Duodenal mucosa (tissue), 2 donors: ENCODE data around the gene FLYWCH1.

Experiments used
- H3K27ac ChIP-seq: one replicate; pipeline ENCODE4 v1.7.0; 2013; ENCODE audit warnings: low read depth, low read length
- H3K27me3 ChIP-seq, 2 donors: one replicate each; pipeline ENCODE4 v1.7.0; 2013; ENCODE audit warnings: low read length in 2 of 2, control low read depth in 1 of 2; ENCODE audit not compliant: insufficient read depth in 2 of 2, control insufficient read depth in 1 of 2
- H3K36me3 ChIP-seq, 2 donors: one replicate each; pipeline ENCODE4 v1.7.0; 2013; ENCODE audit warnings: low read length in 2 of 2, control low read depth in 1 of 2; ENCODE audit not compliant: insufficient read depth in 2 of 2, control insufficient read depth in 1 of 2
- H3K4me1 ChIP-seq, 2 donors: one replicate each; pipeline ENCODE4 v1.7.0; 2013; ENCODE audit warnings: low read length in 2 of 2, control low read depth in 1 of 2; ENCODE audit not compliant: insufficient read depth in 2 of 2, control insufficient read depth in 1 of 2
- H3K4me3 ChIP-seq, 2 donors: one replicate each; pipeline ENCODE4 v1.7.0; 2013; ENCODE audit warnings: low read length in 2 of 2, low read depth in 1 of 2
- H3K9ac ChIP-seq, 2 donors: one replicate each; pipeline ENCODE4 v1.7.0; 2013; ENCODE audit warnings: low read length in 2 of 2, low read depth in 1 of 2
- H3K9me3 ChIP-seq, 2 donors: one replicate each; pipeline ENCODE4 v1.7.0; 2013; ENCODE audit warnings: low read length in 2 of 2, control low read depth in 1 of 2; ENCODE audit not compliant: control insufficient read depth in 1 of 2

Gene FLYWCH1

GRCh38 chr16:2963074-2963722 lies 51.5 kb downstream of the FLYWCH1 start:
- H3K9ac ChIP-seq: no peak overlapping the region
- no peak overlapping the region for H3K27ac ChIP-seq
- peak overlapping the region; percentile 32 to 35 for H3K4me3 ChIP-seq
- H3K4me1 ChIP-seq: peaks cover 2 to 25% of the 10 kb centered on the region in 2 donors
- no peaks in the 10 kb centered on the region for H3K9me3 ChIP-seq
- H3K27me3 ChIP-seq: peaks cover 44 to 62% of the 10 kb centered on the region in 2 donors
- no peaks in the 10 kb centered on the region for H3K36me3 ChIP-seq

- Histone ChIP-seq H3K9me3 (no peaks in the 10 kb centered on the region), H3K27ac (no peak within 1 kb of the TSS), H3K36me3 (no peaks in the 10 kb centered on the region), H3K4me1 (peaks cover 9 to 32% of the 10 kb centered on the region in 2 donors), H3K27me3 (peaks cover 46 to 65% of the 10 kb centered on the region in 2 donors), H3K4me3 (peak within 1 kb of the TSS; percentile 35 to 50), H3K9ac (no peak within 1 kb of the TSS)
Measured at GRCh38 chr16:2963723-2964474, 52.2 kb downstream of the FLYWCH1 start, which contains the start of gene KREMEN2. Gene KREMEN2 (plus strand): TSS chr16:2964275. CDS start chr16:2964521, 246 bp downstream.

GRCh38 chr16:2964475-2965336 lies 53.0 kb downstream of the FLYWCH1 start:
- peaks cover 46 to 60% of the 10 kb centered on the region in 2 donors for H3K27me3 ChIP-seq
- H3K27ac ChIP-seq: no peak overlapping the region

GRCh38 chr16:2966043-2966807 lies 54.5 kb downstream of the FLYWCH1 start:
- peaks cover 13 to 41% of the 10 kb centered on the region in 2 donors for H3K4me1 ChIP-seq

More at GRCh38 chr16:2964475-2965336, 53.0 kb downstream of the FLYWCH1 start:
- Histone ChIP-seq H3K4me3 (peak overlapping the region in 1 of 2 donors; percentile 50), H3K36me3 (no peaks in the 10 kb centered on the region), H3K9me3 (no peaks in the 10 kb centered on the region), H3K9ac (no peak overlapping the region), H3K4me1 (peaks cover 9 to 33% of the 10 kb centered on the region in 2 donors)

GRCh38 chr16:2966808-2967191 lies 55.1 kb downstream of the FLYWCH1 start:
- H3K36me3 ChIP-seq: peaks cover 0 to under 1% of the 10 kb centered on the region in 2 donors
- H3K9me3 ChIP-seq: no peaks in the 10 kb centered on the region
- peaks cover 13 to 41% of the 10 kb centered on the region in 2 donors for H3K4me1 ChIP-seq
- H3K4me3 ChIP-seq: peak overlapping the region in 1 of 2 donors; percentile 21
- H3K9ac ChIP-seq: no peak overlapping the region
- peaks cover 45 to 55% of the 10 kb centered on the region in 2 donors for H3K27me3 ChIP-seq
- H3K27ac ChIP-seq: no peak overlapping the region

More at GRCh38 chr16:2966043-2966807, 54.5 kb downstream of the FLYWCH1 start:
- H3K4me3 ChIP-seq: no peak overlapping the region
- no peaks in the 10 kb centered on the region for H3K9me3 ChIP-seq
- no peak overlapping the region for H3K27ac ChIP-seq
- peaks cover 46 to 58% of the 10 kb centered on the region in 2 donors for H3K27me3 ChIP-seq
- H3K36me3 ChIP-seq: no peaks in the 10 kb centered on the region
- no peak overlapping the region for H3K9ac ChIP-seq

GRCh38 chr16:2967211-2967631 lies 55.5 kb downstream of the FLYWCH1 start:
- H3K36me3 ChIP-seq: peaks cover 0 to 3% of the 10 kb centered on the region in 2 donors
- peaks cover 41 to 50% of the 10 kb centered on the region in 2 donors for H3K27me3 ChIP-seq
- H3K9ac ChIP-seq: no peak overlapping the region
- H3K4me3 ChIP-seq: peak overlapping the region in 1 of 2 donors; percentile 21
- peaks cover 13 to 41% of the 10 kb centered on the region in 2 donors for H3K4me1 ChIP-seq
- no peak overlapping the region for H3K27ac ChIP-seq
- H3K9me3 ChIP-seq: no peaks in the 10 kb centered on the region

- Histone ChIP-seq H3K27me3 (peaks cover 36 to 45% of the 10 kb centered on the region in 2 donors), H3K27ac (no peak overlapping the region), H3K9me3 (no peaks in the 10 kb centered on the region), H3K4me1 (peaks cover 13 to 41% of the 10 kb centered on the region in 2 donors), H3K4me3 (no peak overlapping the region), H3K9ac (no peak overlapping the region), H3K36me3 (peaks cover 0 to 3% of the 10 kb centered on the region in 2 donors)
Measured at GRCh38 chr16:2967721-2968161, 56.0 kb downstream of the FLYWCH1 start.

GRCh38 chr16:2968368-2968737 lies 56.6 kb downstream of the FLYWCH1 start:
- Histone ChIP-seq H3K4me1 (peaks cover 13 to 41% of the 10 kb centered on the region in 2 donors), H3K27me3 (peaks cover 33 to 41% of the 10 kb centered on the region in 2 donors), H3K9ac (peak overlapping the region in 1 of 2 donors; percentile 25), H3K36me3 (peaks cover 0 to 3% of the 10 kb centered on the region in 2 donors), H3K4me3 (peak overlapping the region; percentile 79 to 83), H3K9me3 (no peaks in the 10 kb centered on the region), H3K27ac (no peak overlapping the region)
